HS-5 (cell line): ENCODE results near the gene OPTC.
"Not testable (repeated sequence)": the region's sequence is repeated elsewhere in the genome, so short reads cannot be mapped to it uniquely, and the experiment has no call there.

Source experiments
- DNase-seq: peaks from one replicate; pipeline ENCODE4 v3.0.0-alpha.2; 2012; ENCODE audit warnings: low read depth

Gene OPTC

GRCh38 chr1:203493901-203494300 lies at the start of gene OPTC:
Gene OPTC, plus strand, starts transcription at chr1:203494153. Its CDS starts 1,853 bp downstream, at chr1:203496006.
- DNase-seq = no peak

DNA sequence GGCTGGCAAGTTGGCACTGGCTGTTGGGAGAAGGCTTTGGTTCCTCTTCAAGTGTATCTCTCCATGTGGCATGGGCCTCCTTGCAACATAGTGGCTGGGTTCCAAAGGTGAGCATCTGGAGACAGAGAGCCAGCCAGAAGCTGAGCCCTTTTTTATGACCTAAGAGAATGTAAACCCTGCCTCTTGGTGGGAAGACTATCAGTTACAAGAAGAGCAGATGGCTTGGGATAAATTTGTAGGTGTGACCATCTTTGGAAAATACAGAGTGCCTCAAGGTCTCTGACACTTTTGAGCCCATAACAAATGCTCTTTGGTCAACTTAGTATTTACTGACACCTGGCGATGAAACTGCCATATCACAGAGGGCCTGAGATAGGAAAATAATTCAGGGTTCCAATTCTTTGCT lies 49.8 kb upstream of the OPTC start:
- DNase-seq = no peak

DNA sequence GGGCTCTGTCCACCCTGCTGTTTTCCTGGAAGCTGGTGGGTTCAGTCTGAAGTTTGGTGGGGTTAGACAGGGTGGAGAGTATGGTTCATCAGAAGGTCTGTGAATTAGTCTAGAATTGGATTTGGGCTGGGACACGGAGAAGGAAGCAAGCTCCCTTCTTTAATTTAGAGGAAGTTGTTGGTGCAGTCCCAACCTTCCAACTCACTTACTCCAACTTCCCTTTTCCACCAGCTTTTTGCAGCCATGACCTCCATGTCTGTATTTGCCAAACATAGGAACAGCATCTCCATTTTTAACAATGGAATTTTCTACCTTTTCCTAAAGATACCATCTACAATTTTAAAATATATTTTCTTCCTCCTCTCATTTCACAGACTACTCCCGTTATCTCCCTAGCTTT lies 46.8 kb upstream of the OPTC start:
- DNase-seq = no peak

DNA sequence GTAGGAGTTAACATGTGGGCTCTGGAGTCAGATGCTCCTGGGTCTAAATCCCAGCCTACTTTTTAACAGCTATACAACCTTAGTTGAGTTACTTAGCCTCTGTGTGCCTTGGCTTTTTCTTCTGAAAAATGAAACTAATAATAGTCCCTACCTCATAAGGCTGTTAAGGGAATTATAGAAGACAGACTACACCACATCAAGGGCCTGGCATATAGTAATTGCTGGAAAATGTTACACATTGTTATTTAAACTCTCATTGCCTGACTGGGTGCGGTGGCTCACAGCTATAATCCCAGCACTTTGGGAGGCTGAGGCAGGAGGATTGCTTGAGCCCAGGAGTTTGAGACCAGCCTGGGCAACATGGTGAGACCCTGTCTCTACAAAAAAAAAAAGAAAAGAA lies 46.4 kb upstream of the OPTC start:
- not testable (repeated sequence) for DNase-seq

DNA sequence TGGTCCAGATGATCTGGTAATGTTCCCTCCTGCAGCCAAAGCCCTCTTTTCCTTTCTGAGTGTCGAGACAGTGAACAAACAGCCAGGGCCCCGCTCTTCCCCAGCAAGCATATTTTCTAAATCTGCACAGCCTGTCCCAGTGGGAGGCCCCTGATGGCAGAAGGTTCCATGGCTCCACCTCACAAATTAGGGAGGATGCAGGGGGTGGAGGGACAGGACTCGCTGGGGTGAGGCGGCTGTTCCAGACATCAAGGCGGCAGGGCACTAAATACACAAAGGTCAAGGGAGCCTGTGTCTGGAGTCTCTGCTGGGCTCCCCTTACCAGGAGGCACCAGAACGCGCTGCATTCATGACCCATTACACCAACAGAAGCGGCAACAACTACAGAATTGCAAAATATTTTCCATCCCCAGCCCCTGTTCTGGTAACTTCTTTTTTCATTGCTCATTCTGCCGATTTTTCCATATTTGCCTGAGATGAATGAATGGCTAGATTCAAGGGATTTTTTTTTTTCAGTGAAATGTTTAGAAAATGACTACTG lies 45.4 kb upstream of the OPTC start:
- no peak for DNase-seq

GRCh38 chr1:203450001-203450400 lies 44.0 kb upstream of the OPTC start:
- DNase-seq = no peak

GRCh38 chr1:203450479-203451149 lies 43.3 kb upstream of the OPTC start:
- DNase-seq = no peak

DNA sequence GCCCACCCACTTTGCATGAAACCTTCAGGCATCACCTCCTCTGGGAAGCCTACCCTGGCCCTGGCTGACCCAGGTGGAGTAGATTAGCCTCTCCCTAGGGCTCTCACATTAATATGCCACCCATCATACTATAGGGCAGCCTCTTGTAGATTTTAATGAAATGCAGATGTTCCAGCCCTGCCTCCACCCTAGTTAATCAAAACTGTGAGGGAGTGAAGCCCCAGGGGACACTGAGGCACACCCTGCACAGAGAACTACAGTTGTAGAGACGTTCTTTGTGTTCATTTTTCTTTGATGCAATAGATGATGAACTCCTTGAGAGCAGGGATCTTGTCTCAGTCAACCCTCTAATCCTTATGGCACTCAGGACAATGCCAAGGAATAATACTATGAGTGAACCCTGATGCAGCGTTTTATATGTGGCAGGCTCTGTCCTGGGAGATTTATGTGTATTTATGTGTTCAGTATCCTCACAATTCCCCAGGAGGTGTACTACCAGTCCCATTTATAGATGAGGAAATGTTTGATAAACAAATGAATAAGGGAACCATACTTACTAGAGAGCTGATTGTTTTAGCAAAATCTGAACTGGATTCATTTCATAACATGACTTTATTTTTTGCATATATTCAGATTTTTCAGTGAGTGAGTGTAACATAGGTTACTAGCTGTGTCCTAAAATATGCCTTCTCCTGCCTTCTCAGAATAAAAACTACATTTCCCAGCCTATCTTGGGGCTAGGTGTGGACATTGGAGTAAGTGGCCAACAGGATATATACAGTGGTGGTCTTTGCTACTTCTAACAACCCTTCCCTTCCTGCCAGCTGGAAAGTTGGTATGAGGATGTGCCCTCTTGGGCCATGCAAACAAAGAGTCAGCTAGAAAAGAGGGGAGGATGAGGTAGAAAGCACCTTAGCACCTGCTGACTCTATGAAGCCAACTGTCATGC lies 41.8 kb upstream of the OPTC start:
- no peak for DNase-seq

DNA sequence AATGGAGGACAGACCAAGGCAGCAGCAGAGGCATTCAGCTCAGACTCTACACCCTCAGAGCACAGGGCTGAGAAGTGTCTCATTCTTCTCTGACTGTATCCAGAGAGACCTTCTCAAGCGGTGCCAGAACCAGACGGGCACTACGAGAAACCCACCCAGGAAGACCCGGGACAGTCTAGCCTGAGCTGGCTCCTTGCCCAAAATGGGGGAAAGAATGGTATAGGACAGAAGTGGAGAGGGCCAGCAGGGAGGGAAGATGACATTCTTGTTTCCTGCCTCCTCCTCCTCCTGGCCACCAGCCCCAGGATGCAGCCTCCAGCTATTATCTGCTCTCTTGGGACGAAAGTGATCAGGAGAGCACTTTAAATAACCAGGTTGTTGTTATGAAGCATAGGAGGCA lies 40.9 kb upstream of the OPTC start:
- DNase-seq = no peak

- DNase-seq = no peak
Observed at GRCh38 chr1:203453616-203454015, 40.3 kb upstream of the OPTC start.

DNA sequence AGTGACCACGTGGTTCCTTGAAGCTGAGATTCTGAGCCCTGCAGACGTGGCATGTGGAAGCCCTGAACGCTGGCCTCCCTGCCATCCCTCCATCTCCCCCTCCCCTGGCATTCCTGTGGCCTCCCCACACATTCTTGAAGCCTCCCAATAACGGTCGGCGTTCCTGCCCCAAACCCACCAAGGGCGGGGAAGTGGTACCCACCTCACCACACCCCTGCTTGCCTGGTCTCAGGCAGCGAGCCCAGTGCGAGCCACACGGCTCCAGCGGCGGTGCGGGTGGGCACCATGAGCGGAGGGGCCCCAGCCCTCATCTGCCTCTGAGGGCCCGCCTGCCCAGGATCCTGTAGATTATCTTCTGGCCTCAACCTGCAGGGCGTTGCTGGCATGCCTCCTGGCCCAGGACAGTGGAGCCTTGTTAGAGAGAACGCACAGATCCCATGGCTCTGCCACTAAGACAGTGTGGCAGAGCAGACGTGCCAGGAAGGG lies 38.9 kb upstream of the OPTC start:
- no peak for DNase-seq

DNA sequence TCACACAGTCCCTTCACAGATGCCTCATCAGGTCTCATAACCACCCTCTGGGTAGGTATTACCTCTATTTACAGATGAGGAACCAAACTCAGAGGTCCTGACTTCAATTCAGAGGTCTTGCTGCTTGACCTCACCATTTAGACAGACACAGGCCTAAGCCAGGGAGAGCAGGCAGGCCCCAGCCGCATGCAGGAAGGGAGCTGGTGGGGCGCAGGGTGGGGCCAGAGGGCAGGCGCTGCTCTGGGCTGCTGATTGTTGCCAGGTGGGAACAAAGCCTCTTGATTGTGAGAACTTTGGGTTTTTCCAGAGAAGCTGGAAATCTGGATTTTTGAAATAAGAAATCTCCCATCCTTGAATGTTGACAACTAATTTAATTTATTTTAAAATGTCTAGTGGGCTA lies 38.2 kb upstream of the OPTC start:
- no peak for DNase-seq

GRCh38 chr1:203456577-203456976 lies 37.4 kb upstream of the OPTC start:
- no peak for DNase-seq

DNA sequence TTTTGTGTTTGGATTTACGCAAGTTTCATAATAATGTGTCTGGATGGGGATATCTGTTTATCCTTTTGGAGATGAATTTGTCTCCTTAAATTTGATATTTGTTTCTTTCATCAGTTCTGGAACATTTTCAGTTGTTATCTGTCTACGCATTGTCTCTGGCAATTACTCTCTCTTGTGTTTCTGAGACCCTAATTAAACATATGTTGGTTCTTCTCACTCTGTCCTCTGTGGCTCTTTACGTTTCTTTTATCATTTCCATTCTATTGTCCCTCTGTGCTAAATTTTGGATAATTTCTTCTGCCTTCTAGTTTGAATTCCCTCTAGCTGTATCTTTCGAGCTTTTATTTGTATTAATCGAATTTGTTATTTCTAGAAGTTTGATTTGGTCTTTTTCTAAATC lies 35.9 kb upstream of the OPTC start:
- DNase-seq = no peak

- no peak for DNase-seq
Observed at GRCh38 chr1:203459671-203460201, 34.2 kb upstream of the OPTC start.

DNA sequence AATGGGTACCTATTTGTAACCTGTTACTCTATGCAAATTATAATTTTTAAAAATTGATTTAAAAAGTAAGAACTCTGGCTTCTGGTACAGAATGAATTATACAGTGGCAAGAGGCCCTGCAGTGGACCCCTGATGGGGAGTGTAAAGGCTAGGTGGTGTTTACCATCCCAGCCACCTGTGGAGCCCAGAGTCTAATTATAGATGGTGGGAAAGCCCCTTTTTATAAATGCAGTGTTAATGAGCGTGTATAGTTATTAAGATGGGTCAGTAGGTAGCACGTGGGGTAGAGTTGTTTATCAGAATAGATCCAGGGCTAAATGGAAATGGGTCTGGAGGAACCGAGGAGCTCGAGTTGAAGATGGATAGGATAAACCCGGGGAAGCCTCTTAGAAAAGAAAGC lies 32.2 kb upstream of the OPTC start:
- no peak for DNase-seq

GRCh38 chr1:203462143-203462542 lies 31.8 kb upstream of the OPTC start:
- DNase-seq = no peak

- DNase-seq = peak; percentile 60
Observed at GRCh38 chr1:203462878-203463277, 31.1 kb upstream of the OPTC start.

DNA sequence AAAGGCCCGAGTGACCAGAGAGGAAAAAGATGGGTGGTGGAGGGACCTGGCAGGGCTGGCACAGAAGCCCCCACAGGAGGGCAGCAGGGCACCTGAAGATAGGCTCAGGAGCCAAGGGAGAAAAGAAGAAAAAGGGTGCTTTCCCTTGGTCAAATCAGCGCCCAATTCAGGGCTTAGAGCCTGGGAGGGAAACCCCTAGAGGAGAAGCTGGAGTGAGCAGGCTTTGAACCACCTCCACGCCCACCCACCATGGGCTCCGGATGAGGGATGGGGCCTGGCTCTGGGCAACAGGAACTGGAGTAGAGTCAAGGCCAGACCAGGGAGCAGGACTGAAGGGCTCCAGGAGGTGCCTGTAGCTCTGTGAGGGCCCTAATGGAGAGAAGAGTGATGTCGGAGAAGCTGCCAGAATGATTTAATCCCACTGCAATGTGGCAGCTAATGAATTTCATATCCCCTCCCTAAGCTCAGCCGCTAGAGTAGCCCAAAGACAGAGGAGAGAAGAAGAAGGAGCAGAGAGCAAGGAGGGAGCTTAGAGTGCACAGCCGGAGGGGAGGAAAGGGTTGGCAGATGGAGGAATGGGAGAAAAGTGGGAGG lies 30.4 kb upstream of the OPTC start:
- DNase-seq = no peak

DNA sequence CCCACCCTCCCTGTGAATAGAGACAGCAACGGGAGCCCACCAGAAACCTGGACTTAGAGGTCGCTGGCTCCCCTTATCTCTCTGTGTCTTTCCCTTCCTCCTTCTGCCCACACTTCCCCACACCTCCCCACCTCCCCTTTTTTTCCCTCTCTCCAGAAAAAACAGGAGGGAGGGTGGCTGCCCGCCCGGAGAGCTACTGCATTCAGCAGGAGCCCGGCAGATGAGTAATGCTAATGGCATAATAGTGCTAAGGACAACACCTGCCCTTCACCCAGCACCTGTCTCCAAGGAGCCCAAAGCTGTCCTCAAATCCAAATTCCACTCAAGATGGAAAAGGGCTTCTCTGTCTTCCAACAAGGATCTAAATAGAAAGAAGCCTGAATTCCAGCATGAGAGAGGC lies 29.7 kb upstream of the OPTC start:
- DNase-seq = no peak

DNA sequence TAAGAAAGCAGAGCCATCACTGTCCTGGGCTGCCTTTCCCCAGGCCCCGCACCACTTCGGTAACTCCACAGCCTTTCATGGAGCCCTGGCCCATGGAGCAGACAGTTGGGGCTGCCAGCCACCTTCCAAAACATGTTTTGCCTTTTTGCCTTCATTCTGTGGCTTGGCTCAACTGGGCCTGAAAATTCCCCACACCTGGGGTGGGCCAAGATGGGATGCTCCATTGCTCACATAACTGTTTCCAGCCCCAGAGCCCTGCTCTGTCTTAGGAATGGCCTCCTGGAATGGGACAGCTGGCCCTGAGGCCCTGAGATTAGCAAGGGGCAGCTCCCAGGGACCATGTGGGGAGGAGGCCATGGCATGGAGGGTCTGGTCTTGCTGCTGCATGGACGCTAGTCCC lies 29.2 kb upstream of the OPTC start:
- DNase-seq = no peak

GRCh38 chr1:203465146-203465798 lies 28.7 kb upstream of the OPTC start:
- no peak for DNase-seq
